Endodermal cell (in vitro differentiated cells): Measurements from ENCODE around the gene IFIH1. TPM values are rescaled to one million over a fixed set of nuclear protein-coding genes. Genes with fewer than 3 reads are reported as not detected.

Experiments
- DNase-seq: peaks from one replicate; pipeline ENCODE4 v3.0.0-alpha.2; 2017
- H3K27ac ChIP-seq: 2 replicates; pipeline ENCODE4 v1.5.1; 2013; ENCODE audit warnings: mild to moderate bottlenecking, low read depth, low read length, moderate library complexity
- H3K27me3 ChIP-seq: 2 replicates; pipeline ENCODE4 v1.6.1; 2013; ENCODE audit warnings: mild to moderate bottlenecking, low read length, moderate library complexity; ENCODE audit not compliant: insufficient read depth, control insufficient read depth, poor library complexity, severe bottlenecking
- H3K36me3 ChIP-seq: 2 replicates; pipeline ENCODE4 v1.7.0; 2013; ENCODE audit warnings: mild to moderate bottlenecking, low read length, moderate library complexity; ENCODE audit not compliant: control insufficient read depth, insufficient read depth
- H3K4me1 ChIP-seq: one replicate; pipeline ENCODE4 v1.7.0; 2013; ENCODE audit warnings: low read length; ENCODE audit not compliant: control insufficient read depth, insufficient read depth
- H3K4me3 ChIP-seq: 2 replicates; pipeline ENCODE4 v1.5.1; 2013; ENCODE audit warnings: mild to moderate bottlenecking, low read length, moderate library complexity
- H3K9ac ChIP-seq: 2 replicates; pipeline ENCODE4 v1.6.1; 2013; ENCODE audit warnings: mild to moderate bottlenecking, low read length, moderate library complexity; ENCODE audit not compliant: poor library complexity, severe bottlenecking; ENCODE audit errors: extremely low read depth
- H3K9me3 ChIP-seq: 2 replicates; pipeline ENCODE4 v1.6.1; 2013; ENCODE audit warnings: mild to moderate bottlenecking, low read length, moderate library complexity; ENCODE audit not compliant: control insufficient read depth
- H3K27ac Mint-ChIP-seq: 2 replicates; pipeline ENCODE4 v1.8.0; 2020; ENCODE audit warnings: mixed read lengths
- H3K27me3 Mint-ChIP-seq: 2 replicates; pipeline ENCODE4 v1.8.0; 2021; ENCODE audit warnings: mild to moderate bottlenecking, mixed read lengths; ENCODE audit not compliant: insufficient read depth
- H3K36me3 Mint-ChIP-seq: 2 replicates; pipeline ENCODE4 v1.8.0; 2020; ENCODE audit warnings: low read depth, mixed read lengths
- H3K4me1 Mint-ChIP-seq: 2 replicates; pipeline ENCODE4 v1.8.0; 2020; ENCODE audit warnings: mixed read lengths
- H3K4me3 Mint-ChIP-seq: 2 replicates; pipeline ENCODE4 v1.8.0; 2020; ENCODE audit warnings: mild to moderate bottlenecking, moderate library complexity, mixed read lengths
- H3K9me3 Mint-ChIP-seq: 2 replicates; pipeline ENCODE4 v1.8.0; 2020; ENCODE audit warnings: mild to moderate bottlenecking, mixed read lengths
- WGBS, 2 experiments: methylation state at CpG; one replicate each; pipeline versions ENCODE4 v1.1.5 to v1.1.7; 2013; ENCODE audit warnings: missing lambda C conversion rate in 2 of 2, mixed read lengths in 1 of 2; ENCODE audit not compliant: insufficient coverage in 1 of 2, insufficient read length in 1 of 2; 5-methylcytosine and 5-hydroxymethylcytosine counted together
- total RNA-seq, 2 donors: library from RNA; stranded (reverse); fragmentation: NEBNext Ultra II Directional in 1 of 2; extraction: Animal tissue kit (Norgen Biotek cat#: 25700) in 1 of 2; gene quantifications; 2 replicates in 1 of 2; 3 replicates in 1 of 2; pipeline ENCODE4 v1.2.1, GENCODE V29; 2021
- TF ChIP-seq, protein P1 (sequence below): fragments of 200-600 bp; sonication (generic); conservative IDR thresholded peaks from 2 replicates; pipeline ENCODE4 v1.5.0; 2021; ENCODE audit warnings: antibody characterized with exemption, mild to moderate bottlenecking

IFIH1 gene
- total RNA-seq, 2 donors from 2014 or later = 0.13 to 0.15 TPM

DNA sequence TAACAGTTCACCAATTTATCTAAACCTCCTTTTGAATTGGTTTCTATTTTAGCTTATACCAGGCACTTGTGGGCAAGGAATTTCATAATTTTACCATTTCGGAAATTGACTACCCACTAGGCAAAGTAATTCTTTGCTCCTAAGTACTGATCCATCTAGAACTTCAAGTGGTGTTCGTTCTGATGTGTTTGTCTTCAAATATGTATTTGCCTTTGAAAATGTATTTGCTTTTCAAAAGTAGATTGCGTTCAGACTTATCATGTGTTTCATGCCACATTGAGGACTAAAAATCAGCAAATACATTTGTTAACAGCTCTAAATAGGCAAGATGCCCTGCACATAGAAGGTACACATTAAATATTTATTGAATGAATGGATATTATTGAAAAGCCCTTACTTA is 26.7 kb downstream of the IFIH1 start:
- no peak for DNase-seq
- no peaks in the 10 kb centered on the region for H3K9me3 Mint-ChIP-seq

DNA sequence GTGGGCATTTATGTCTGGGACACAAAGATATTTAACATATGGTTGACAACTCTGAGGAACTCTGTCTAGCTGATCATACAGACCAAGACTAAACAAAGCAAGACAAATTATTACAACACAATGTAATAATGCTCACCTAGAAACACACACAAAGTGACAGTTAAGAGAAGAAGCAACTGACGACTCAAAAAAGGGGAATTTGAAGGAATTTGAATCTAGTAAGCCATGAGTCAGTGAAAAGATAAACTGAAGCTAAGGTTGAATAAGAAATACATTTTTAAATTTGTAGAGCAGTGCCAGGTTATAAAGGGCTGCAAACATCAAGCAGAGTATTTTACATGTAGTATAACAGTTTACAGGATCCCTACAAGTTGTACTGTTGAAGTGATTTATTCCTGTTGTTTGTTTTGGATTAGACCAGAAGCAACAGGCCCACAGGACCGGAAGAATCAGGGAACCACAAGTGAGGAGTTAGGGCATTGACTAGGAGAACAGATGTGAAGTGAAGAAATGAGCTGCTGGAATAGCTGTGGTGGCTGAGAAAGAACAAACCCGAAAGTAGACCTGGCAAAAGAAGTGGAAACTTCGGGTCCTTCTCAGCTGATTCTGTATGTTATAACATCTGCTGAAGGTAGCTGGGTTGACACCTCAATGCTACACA is 35.6 kb downstream of the IFIH1 start:
- no peak overlapping the region for H3K9ac ChIP-seq
- Mint-ChIP-seq H3K4me3 (no peak overlapping the region), H3K4me1 (no peaks in the 10 kb centered on the region), H3K27me3 (no peaks in the 10 kb centered on the region), H3K27ac (no peak overlapping the region), H3K36me3 (no peaks in the 10 kb centered on the region), H3K9me3 (no peaks in the 10 kb centered on the region)
- WGBS, 2 experiments = 87 to 95% methylated on average over 2 to 4 of the region's 4 CpGs
- TF ChIP-seq, protein P1, sequence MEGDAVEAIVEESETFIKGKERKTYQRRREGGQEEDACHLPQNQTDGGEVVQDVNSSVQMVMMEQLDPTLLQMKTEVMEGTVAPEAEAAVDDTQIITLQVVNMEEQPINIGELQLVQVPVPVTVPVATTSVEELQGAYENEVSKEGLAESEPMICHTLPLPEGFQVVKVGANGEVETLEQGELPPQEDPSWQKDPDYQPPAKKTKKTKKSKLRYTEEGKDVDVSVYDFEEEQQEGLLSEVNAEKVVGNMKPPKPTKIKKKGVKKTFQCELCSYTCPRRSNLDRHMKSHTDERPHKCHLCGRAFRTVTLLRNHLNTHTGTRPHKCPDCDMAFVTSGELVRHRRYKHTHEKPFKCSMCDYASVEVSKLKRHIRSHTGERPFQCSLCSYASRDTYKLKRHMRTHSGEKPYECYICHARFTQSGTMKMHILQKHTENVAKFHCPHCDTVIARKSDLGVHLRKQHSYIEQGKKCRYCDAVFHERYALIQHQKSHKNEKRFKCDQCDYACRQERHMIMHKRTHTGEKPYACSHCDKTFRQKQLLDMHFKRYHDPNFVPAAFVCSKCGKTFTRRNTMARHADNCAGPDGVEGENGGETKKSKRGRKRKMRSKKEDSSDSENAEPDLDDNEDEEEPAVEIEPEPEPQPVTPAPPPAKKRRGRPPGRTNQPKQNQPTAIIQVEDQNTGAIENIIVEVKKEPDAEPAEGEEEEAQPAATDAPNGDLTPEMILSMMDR = no peak
- H3K27me3 ChIP-seq = no peaks in the 10 kb centered on the region
- no peak for DNase-seq
- no peak overlapping the region for H3K4me3 ChIP-seq
- no peaks in the 10 kb centered on the region for H3K9me3 ChIP-seq
- no peaks in the 10 kb centered on the region for H3K4me1 ChIP-seq
- H3K36me3 ChIP-seq = no peaks in the 10 kb centered on the region
- H3K27ac ChIP-seq = no peak overlapping the region

More for the DNA sequence above, 26.7 kb downstream of the IFIH1 start:
- Histone ChIP-seq H3K4me1 (no peaks in the 10 kb centered on the region), H3K36me3 (no peaks in the 10 kb centered on the region), H3K27ac (no peak overlapping the region), H3K27me3 (peaks cover 15% of the 10 kb centered on the region), H3K4me3 (no peak overlapping the region), H3K9ac (no peak overlapping the region), H3K9me3 (no peaks in the 10 kb centered on the region)
- Mint-ChIP-seq H3K4me1 (no peaks in the 10 kb centered on the region), H3K36me3 (no peaks in the 10 kb centered on the region), H3K4me3 (no peak overlapping the region), H3K27me3 (no peaks in the 10 kb centered on the region), H3K27ac (no peak overlapping the region)
- WGBS, 2 experiments = 88 to 100% methylated on average over 2 to 3 of the region's 3 CpGs
- TF ChIP-seq, protein P1 = no peak

- Histone ChIP-seq H3K36me3 (no peaks in the 10 kb centered on the region), H3K27ac (no peak overlapping the region), H3K4me1 (no peaks in the 10 kb centered on the region), H3K4me3 (no peak overlapping the region), H3K9ac (no peak overlapping the region), H3K9me3 (no peaks in the 10 kb centered on the region), H3K27me3 (no peaks in the 10 kb centered on the region)
- Mint-ChIP-seq H3K4me3 (no peak overlapping the region), H3K4me1 (no peaks in the 10 kb centered on the region), H3K9me3 (no peaks in the 10 kb centered on the region), H3K27ac (no peak overlapping the region), H3K27me3 (no peaks in the 10 kb centered on the region), H3K36me3 (no peaks in the 10 kb centered on the region)
- TF ChIP-seq, protein P1 = peak; percentile 65
- no peak for DNase-seq
- WGBS, 2 experiments = no CpG with 5 or more reads among the region's 1 CpG
Observed at GRCh38 chr2:162280654-162281053, 37.8 kb downstream of the IFIH1 start.
